ENCODE data around the gene ATXN3L. TPM values are rescaled to one million over a fixed set of nuclear protein-coding genes. Genes with fewer than 3 reads are reported as not detected.

ATXN3L gene
- total and polyA plus RNA-seq, 2 donors (not counting 1 experiment from before 2014, with no cell fraction given) = not detected

DNA sequence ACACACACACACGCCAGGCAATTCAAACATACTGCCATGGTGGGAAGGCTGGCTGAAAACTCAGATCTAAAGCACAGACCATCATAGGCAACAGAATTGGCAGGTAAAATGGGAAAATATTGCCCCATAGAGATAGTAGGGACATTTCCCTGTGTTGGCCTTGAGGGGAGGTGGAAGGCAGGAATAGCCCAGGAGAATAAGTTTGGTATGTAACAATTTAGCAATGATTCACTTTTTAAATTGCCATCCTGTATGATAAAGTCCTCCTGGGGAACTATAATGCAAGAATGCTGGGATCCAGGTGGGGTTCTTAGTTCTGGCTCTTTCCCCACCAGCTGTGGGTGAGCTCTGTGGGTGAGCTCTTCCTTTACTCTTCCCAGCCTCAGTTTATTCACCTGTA lies 51.0 kb downstream of the ATXN3L start:
- Histone ChIP-seq H3K4me3 (replicated peaks in 1 of 4; ENCODE audit: control extremely low read depth in 1 of 4, insufficient read depth in 1 of 4, low read depth in 3 of 4, low read length in 4 of 4) (no peak overlapping the region), H3K36me3 (ENCODE audit: control insufficient read depth, insufficient read depth, low read length) (no peaks in the 10 kb centered on the region), H3K9me3 (ENCODE audit: control insufficient read depth, insufficient read depth, low read depth, low read length) (no peaks in the 10 kb centered on the region), H3K27ac (ENCODE audit: insufficient read depth, low read length) (no peak overlapping the region), H3K9ac (ENCODE audit: insufficient read depth, low read length) (no peak overlapping the region), H3K27me3 (ENCODE audit: control insufficient read depth, insufficient read depth, low read length) (no peaks in the 10 kb centered on the region), H3K4me2 (ENCODE audit: extremely low read depth, insufficient read depth, low read length) (no peak overlapping the region), H2AFZ (ENCODE audit: low read length) (no peak overlapping the region), H3K4me1 (ENCODE audit: control insufficient read depth, extremely low read depth, insufficient read depth, low read length) (peaks cover 2% of the 10 kb centered on the region), H4K20me1 (ENCODE audit: control insufficient read depth, extremely low read depth, insufficient read depth, low read length) (no peaks in the 10 kb centered on the region), H3K79me2 (ENCODE audit: control insufficient read depth, insufficient read depth, low read length) (no peaks in the 10 kb centered on the region)
- TF ChIP-seq, protein P1, sequence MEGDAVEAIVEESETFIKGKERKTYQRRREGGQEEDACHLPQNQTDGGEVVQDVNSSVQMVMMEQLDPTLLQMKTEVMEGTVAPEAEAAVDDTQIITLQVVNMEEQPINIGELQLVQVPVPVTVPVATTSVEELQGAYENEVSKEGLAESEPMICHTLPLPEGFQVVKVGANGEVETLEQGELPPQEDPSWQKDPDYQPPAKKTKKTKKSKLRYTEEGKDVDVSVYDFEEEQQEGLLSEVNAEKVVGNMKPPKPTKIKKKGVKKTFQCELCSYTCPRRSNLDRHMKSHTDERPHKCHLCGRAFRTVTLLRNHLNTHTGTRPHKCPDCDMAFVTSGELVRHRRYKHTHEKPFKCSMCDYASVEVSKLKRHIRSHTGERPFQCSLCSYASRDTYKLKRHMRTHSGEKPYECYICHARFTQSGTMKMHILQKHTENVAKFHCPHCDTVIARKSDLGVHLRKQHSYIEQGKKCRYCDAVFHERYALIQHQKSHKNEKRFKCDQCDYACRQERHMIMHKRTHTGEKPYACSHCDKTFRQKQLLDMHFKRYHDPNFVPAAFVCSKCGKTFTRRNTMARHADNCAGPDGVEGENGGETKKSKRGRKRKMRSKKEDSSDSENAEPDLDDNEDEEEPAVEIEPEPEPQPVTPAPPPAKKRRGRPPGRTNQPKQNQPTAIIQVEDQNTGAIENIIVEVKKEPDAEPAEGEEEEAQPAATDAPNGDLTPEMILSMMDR (conservative IDR thresholded peaks at IDR 0.05 in 1 of 2, IDR thresholded peaks at IDR 0.05 in 1 of 2; ENCODE audit: low read depth in 1 of 2, low read length in 2 of 2) = no peak
- TF ChIP-seq EZH2 (IDR thresholded peaks at IDR 0.05; ENCODE audit: low read length, missing control alignments) = no peak
- no peak for DNase-seq (ENCODE audit: low read depth in 2 of 2)

Other genes with a start within 250 kb of the ATXN3L start
- 0.17 and 2.1 TPM in 2 replicates for gene EGFL6, start 249.5 kb upstream of the ATXN3L start, total RNA-seq
- gene EGFL6, start 249.5 kb upstream of the ATXN3L start, polyA plus RNA-seq = 0.32 and 0.71 TPM in 2 replicates

Measured in fibroblast of lung (primary cell).